H54 (cell line): Measurements from ENCODE around the gene RNF207.
"Not testable (repeated sequence)": the region's sequence is repeated elsewhere in the genome, so short reads cannot be mapped to it uniquely, and the experiment has no call there.

Experiments
- DNase-seq: peaks from one replicate; pipeline ENCODE4 v3.0.0; 2011; ENCODE audit warnings: low spot score, mixed read lengths; ENCODE audit not compliant: insufficient read length
- FAIRE-seq: peaks from 3 replicates; lab custom pipeline; 2011; peaks lifted over from hg19 to GRCh38; lab: Jason Lieb, UNC
- POLR2A ChIP-seq: IDR thresholded peaks from 2 replicates; pipeline ENCODE4 v1.6.1; 2011; ENCODE audit warnings: low read depth, mild to moderate bottlenecking, low read length

Gene RNF207

GRCh38 chr1:6218375-6219164, 12.7 kb downstream of the RNF207 start:
- DNase-seq = no peak
- TF ChIP-seq POLR2A = no peak
- no peak for FAIRE-seq

GRCh38 chr1:6219641-6220040, 13.7 kb downstream of the RNF207 start:
- DNase-seq = not testable (repeated sequence)

GRCh38 chr1:6220236-6220635, 14.3 kb downstream of the RNF207 start:
- no peak for TF ChIP-seq POLR2A
- no peak for FAIRE-seq
- no peak for DNase-seq

More at GRCh38 chr1:6219641-6220040, 13.7 kb downstream of the RNF207 start:
- not testable (repeated sequence) for FAIRE-seq

- DNase-seq (no peak), FAIRE-seq (no peak)
- TF ChIP-seq POLR2A = no peak
These were observed 15.4 kb downstream of the RNF207 start for GRCh38 chr1:6221210-6221784.

GRCh38 chr1:6222636-6223035, 16.7 kb downstream of the RNF207 start:
- FAIRE-seq (no peak), DNase-seq (no peak)
- no peak for TF ChIP-seq POLR2A

- no peak for FAIRE-seq
- TF ChIP-seq POLR2A = no peak
- DNase-seq = no peak
These were observed 17.7 kb downstream of the RNF207 start for GRCh38 chr1:6223617-6224016.

- FAIRE-seq (no peak), DNase-seq (no peak)
- TF ChIP-seq POLR2A = no peak
These were observed 18.8 kb downstream of the RNF207 start for GRCh38 chr1:6224718-6225117.

GRCh38 chr1:6225651-6226050, 19.7 kb downstream of the RNF207 start:
- no peak for TF ChIP-seq POLR2A
- no peak for FAIRE-seq
- DNase-seq = no peak

- FAIRE-seq = no peak
- no peak for TF ChIP-seq POLR2A
- DNase-seq = no peak
These were observed 27.5 kb downstream of the RNF207 start for GRCh38 chr1:6233376-6233775.

- DNase-seq = no peak
- FAIRE-seq = no peak
- TF ChIP-seq POLR2A = no peak
These were observed 28.8 kb downstream of the RNF207 start for GRCh38 chr1:6234502-6235295.

GRCh38 chr1:6235296-6235677, 29.4 kb downstream of the RNF207 start:
- no peak for TF ChIP-seq POLR2A
- DNase-seq (no peak), FAIRE-seq (no peak)

GRCh38 chr1:6237093-6237492, 31.2 kb downstream of the RNF207 start:
- DNase-seq (no peak), FAIRE-seq (no peak)
- TF ChIP-seq POLR2A = no peak

GRCh38 chr1:6239213-6239752, 33.4 kb downstream of the RNF207 start:
- no peak for TF ChIP-seq POLR2A
- DNase-seq = no peak
- FAIRE-seq = no peak

- TF ChIP-seq POLR2A = no peak
- no peak for FAIRE-seq
- DNase-seq = no peak
These were observed 34.2 kb downstream of the RNF207 start for GRCh38 chr1:6239950-6240768.
